TTC549 (cell line): ENCODE results near the gene KCNMA1.

Experiments used
- FAIRE-seq: peaks from 2 replicates; lab custom pipeline; 2012; peaks lifted over from hg19 to GRCh38; lab: Jason Lieb, UNC

The KCNMA1 gene

DNA sequence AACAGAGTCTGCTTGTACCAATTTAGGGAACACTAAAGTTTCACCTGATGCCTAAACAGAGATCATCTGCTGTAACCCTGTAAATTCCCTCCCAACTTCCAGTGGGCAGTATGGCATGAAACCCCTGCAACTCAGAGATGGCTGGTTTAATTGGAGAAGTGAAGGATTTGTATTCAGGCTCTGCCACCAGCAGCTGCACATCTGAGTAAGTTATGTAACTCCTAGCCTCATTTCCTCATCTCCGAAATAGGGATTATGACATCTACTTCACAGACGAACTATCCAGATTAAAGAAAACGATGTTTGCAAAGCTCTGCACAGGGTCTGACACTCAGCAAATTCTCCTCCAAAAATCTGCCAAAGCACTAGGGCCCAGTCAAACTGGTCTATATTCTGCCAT, 493.0 kb downstream of the KCNMA1 start:
- no peak for FAIRE-seq

GRCh38 chr10:77139252-77140160, 498.1 kb downstream of the KCNMA1 start:
- no peak for FAIRE-seq

- no peak for FAIRE-seq
Observed at GRCh38 chr10:77138541-77138940, 499.1 kb downstream of the KCNMA1 start.

DNA sequence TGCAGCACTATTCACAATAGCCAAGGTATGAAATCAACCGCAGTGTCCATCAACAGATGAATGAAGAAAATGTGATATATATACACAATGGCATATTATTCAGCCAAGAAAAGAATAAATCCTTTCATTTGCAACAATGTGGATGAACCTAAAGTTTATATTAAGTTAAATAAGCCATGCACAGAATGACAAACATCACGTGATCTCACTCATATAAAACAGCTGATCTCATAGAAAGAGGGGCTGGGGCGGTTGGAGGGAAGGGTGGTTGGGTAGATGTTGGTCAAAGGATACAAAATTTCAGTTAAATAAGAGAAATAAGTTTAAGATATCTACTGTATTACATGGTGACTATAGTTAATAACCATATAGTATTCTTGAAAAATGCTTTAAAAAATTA, 502.1 kb downstream of the KCNMA1 start:
- no peak for FAIRE-seq

DNA sequence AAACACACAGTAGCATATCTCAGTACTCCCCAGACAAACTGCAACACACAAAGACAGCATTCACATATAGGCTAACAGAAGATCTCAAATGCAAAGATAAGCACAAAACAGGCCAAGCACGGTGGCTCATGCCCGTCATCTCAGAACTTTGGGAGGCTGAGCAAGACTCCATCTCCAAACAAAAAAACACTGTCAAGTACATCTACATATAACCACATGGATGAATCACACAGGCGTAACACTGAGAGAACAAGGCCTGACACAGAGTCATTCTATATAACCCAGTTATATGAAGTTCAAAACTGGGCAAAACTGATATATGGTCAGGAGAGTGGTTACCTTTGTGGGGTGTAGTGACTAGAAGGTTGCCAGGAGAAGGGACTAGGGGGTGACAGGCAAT, 506.4 kb downstream of the KCNMA1 start:
- FAIRE-seq = no peak

GRCh38 chr10:77127243-77127642, 510.4 kb downstream of the KCNMA1 start:
- FAIRE-seq = no peak

- no peak for FAIRE-seq
Observed at GRCh38 chr10:77125231-77125630, 512.4 kb downstream of the KCNMA1 start.

DNA sequence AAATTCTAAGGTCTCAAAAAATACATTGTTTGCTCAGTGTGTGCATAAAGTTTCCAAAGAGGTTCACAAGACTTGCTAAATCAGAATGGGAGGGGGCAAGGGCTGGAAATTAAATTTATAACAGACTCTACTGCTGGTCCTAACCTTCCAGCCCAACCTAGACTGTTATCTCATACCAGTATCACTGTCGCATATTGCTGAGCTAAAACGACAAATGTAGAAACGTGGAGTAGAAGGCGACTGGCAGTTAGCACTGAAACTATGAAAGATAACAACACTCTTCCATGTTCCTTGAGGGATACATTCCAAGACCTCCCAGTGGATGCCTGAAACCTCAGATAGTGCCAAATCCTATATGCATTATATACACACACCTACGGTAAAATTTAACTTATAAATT, 514.3 kb downstream of the KCNMA1 start:
- no peak for FAIRE-seq

DNA sequence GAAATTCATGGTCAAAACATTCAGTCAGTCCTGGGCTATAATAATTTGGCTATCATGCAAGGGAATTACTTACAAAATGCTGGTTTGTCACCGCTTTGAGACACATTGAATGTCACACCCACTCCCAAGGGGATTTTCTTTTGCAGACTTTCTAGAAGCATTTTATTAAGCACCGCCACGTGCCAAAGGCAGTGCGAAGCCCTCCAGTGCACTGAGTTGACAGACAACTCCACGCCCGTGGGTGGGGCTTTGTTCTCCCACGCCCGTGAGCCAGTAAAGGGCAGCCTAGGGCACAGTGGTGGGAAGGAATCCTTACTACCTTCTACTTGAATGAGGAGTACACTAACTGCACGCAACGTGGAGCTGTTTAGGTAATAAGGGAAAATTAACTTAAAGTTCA, 515.8 kb downstream of the KCNMA1 start:
- FAIRE-seq = no peak

DNA sequence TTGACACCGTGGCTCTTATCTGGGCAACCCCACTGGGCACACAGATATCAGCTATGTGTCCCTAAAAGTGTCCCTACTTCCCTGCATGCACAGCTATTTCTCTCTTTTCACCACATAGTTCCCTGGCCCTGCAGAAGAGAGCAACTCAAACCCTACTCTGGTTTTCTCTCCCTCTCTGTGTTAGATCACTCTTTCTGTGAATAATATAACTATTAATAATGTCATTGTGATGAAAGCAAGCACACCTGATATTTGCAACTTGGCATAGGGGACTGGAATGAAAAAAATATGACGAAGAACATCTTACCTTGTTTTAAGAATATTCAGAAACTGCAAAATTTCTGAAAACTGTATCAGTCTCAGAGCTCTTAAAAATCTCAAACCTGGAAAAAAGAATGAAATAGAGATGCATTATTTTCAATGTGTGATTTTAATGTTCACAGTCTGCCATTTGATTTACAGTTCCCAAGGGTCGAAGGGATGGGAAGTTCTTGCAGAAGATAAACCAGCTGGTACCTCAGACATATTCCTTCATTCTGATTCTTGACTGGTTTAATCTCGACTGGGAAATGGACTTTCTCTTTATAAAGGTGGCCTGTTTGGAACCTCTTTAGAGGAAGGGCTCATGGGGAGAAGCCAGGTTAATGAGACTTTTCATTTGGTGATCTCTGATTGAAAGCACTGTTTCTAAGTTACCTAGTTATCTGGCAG, 516.8 kb downstream of the KCNMA1 start:
- FAIRE-seq = no peak

- no peak for FAIRE-seq
Observed at GRCh38 chr10:77120012-77120411, 517.6 kb downstream of the KCNMA1 start.

- no peak for FAIRE-seq
Observed at GRCh38 chr10:77118603-77119282, 518.9 kb downstream of the KCNMA1 start.

- FAIRE-seq = no peak
Observed at GRCh38 chr10:77117501-77117900, 520.1 kb downstream of the KCNMA1 start.

DNA sequence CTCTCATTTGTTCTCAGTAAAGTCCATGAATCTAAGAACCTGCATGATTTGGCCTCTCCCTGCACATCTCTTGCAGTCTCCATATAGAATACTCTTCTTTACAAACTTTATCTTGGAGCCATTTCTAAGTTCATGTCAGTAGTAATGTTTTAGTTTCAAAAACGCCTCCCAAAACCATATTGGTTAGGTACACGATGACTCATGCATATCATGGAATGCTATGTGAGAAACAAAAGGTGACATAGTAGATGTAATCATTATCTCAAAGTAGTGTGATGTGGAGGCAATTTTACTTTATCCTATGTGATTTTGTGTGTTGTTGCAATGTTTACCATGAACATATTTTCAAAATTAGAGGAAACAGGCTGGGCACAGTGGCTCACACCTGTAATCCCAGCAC, 520.7 kb downstream of the KCNMA1 start:
- FAIRE-seq = no peak

DNA sequence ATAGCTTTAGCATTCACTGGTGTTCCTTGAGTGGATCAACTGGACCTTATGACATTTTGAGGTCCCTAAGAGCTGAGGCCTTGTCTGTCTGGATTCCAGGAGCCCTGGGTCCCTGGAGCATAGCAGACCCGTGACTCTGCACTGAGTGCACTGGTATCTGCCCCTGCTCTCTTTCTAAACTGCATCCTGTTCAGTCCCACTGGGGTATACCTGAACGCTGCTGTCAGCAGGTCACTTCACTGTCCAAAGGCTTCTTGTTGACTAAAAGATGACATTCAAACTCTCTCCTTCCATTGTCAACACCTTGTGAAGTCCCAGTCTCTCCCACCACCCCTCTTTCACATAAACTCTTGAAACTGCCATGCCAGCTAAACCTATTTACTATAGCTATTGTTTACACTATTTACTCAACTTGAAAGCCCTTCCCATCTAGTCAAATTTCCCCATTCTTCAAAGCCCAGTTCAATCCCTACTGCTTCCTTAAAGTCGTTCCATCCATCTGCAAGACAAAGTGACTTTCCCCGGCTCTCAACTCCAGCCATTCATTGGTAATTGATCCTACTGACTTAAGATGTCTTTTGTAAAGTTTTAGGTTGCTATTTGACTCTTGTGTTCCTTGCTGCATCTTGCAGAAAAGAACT, 523.3 kb downstream of the KCNMA1 start:
- no peak for FAIRE-seq

GRCh38 chr10:77111611-77112550, 525.7 kb downstream of the KCNMA1 start:
- FAIRE-seq = no peak

DNA sequence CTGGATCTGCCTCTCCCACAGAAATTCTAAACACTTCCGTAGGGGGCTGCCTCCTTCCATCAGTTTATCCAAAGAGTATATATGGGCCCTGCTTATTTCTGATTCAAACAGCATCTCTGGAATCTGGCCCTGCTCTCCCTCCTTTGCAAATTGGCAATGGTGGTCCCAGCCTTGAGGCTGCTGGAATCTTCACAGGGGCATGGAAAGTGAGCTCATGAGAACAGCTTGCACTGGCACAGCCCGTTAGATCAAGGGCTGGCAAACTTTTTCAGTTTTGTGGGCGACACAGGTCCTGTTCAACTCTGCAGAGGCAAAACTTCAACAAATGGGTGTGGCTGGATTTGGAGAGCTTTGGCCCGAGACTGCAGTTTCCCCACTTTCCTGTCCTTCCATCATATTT, 526.9 kb downstream of the KCNMA1 start:
- no peak for FAIRE-seq

GRCh38 chr10:77109351-77109994, 528.1 kb downstream of the KCNMA1 start:
- FAIRE-seq = no peak

GRCh38 chr10:77106676-77107075, 530.9 kb downstream of the KCNMA1 start:
- FAIRE-seq = no peak

GRCh38 chr10:77105761-77106221, 531.8 kb downstream of the KCNMA1 start:
- no peak for FAIRE-seq
